DOHH2 (cell line): Measurements from ENCODE around the gene ZNFX1.

ENCODE experiments used
- CTCF ChIP-seq: fragments of 200-600 bp; sonication (generic); IDR thresholded peaks from one replicate; pipeline ENCODE4 v1.5.1; 2014; ENCODE audit warnings: antibody characterized with exemption, mild to moderate bottlenecking, low read depth, low read length; ENCODE audit not compliant: poor library complexity, severe bottlenecking
- EZH2phosphoT487 ChIP-seq: fragments of 200-600 bp; sonication (generic); IDR thresholded peaks from 2 replicates; pipeline ENCODE4 v1.6.1; 2017; ENCODE audit warnings: borderline replicate concordance, mild to moderate bottlenecking, antibody characterized with exemption, low read length, moderate library complexity, mixed read lengths

GRCh38 chr20:49283703-49284625, 6.1 kb upstream of the ZNFX1 start:
- TF ChIP-seq EZH2phosphoT487 (no peak), CTCF (no peak)
